WTC11 (cell line): ENCODE results near the gene FAM13B. TPM values are rescaled to one million over a fixed set of nuclear protein-coding genes. Genes with fewer than 3 reads are reported as not detected.

Source experiments
- ATAC-seq: fragments of 200-7000 bp; cut with Tn5 transposase; 2 replicates; pipeline ENCODE4 v1.10.0; 2021; ENCODE audit warnings: mild to moderate bottlenecking, moderate library complexity
- CTCF ChIA-PET: fragments of 300-600 bp; sonication (Branson Sonifier 250); formaldehyde crosslinking; loops from one replicate; lab custom pipeline; 2021; ENCODE audit warnings: antibody characterized with exemption; lab: Charles Lee
- POLR2A ChIA-PET: fragments of 350-600 bp; sonication (Branson Sonifier 250); formaldehyde crosslinking; loops from one replicate; lab custom pipeline; 2021; ENCODE audit warnings: antibody characterized with exemption; lab: Charles Lee
- DNase-seq: peaks from one replicate; pipeline ENCODE4 v3.0.0; 2021; ENCODE audit warnings: low spot score
- H3K27ac Mint-ChIP-seq: 2 replicates; pipeline ENCODE4 v1.8.0; 2021; ENCODE audit warnings: mixed read lengths
- H3K27me3 Mint-ChIP-seq: 2 replicates; pipeline ENCODE4 v1.8.0; 2021; ENCODE audit warnings: low read depth, mild to moderate bottlenecking, moderate library complexity, mixed read lengths
- H3K36me3 Mint-ChIP-seq: 2 replicates; pipeline ENCODE4 v1.8.0; 2021; ENCODE audit warnings: mixed read lengths
- H3K4me1 Mint-ChIP-seq: 2 replicates; pipeline ENCODE4 v1.8.0; 2022; ENCODE audit warnings: mixed read lengths
- H3K4me3 Mint-ChIP-seq: 2 replicates; pipeline ENCODE4 v1.8.0; 2021; ENCODE audit warnings: mild to moderate bottlenecking, moderate library complexity, mixed read lengths
- H3K9me3 Mint-ChIP-seq: 2 replicates; pipeline ENCODE4 v1.8.0; 2021; ENCODE audit warnings: mixed read lengths
- ATF1 ChIP-seq: sonication (generic); formaldehyde crosslinking; IDR thresholded peaks from 2 replicates; pipeline ENCODE4 v1.8.1; 2023; ENCODE audit warnings: mild to moderate bottlenecking, moderate library complexity, missing genetic modification reagents
- EMX1 ChIP-seq: fragments of 250-450 bp; sonication (Bioruptor Pico); IDR thresholded peaks from 2 replicates; pipeline ENCODE4 v1.8.0; 2021; ENCODE audit warnings: mild to moderate bottlenecking
- ETV6 ChIP-seq: sonication (generic); formaldehyde crosslinking; IDR thresholded peaks from 2 replicates; pipeline ENCODE4 v1.8.1; 2022; ENCODE audit warnings: mild to moderate bottlenecking, missing genetic modification reagents
- FOXJ3 ChIP-seq: sonication (generic); formaldehyde crosslinking; IDR thresholded peaks from 2 replicates; pipeline ENCODE4 v1.9.0; 2021; ENCODE audit warnings: missing genetic modification reagents, mild to moderate bottlenecking, borderline replicate concordance
- NFYB ChIP-seq: sonication (generic); formaldehyde crosslinking; conservative IDR thresholded peaks from 2 replicates; pipeline ENCODE4 v1.8.0; 2022; ENCODE audit warnings: low read depth, missing genetic modification reagents
- RORB ChIP-seq: fragments of 250-450 bp; sonication (Bioruptor Pico); IDR thresholded peaks from 2 replicates; pipeline ENCODE4 v1.9.0; 2021; ENCODE audit warnings: mild to moderate bottlenecking
- SP1 ChIP-seq: sonication (generic); formaldehyde crosslinking; conservative IDR thresholded peaks from 2 replicates; pipeline ENCODE4 v1.8.1; 2022; ENCODE audit warnings: missing genetic modification reagents
- TEAD1 ChIP-seq: sonication (generic); formaldehyde crosslinking; IDR thresholded peaks from 2 replicates; pipeline ENCODE4 v1.8.0; 2022; ENCODE audit warnings: mild to moderate bottlenecking, missing genetic modification reagents
- TEAD4 ChIP-seq: sonication (generic); formaldehyde crosslinking; IDR thresholded peaks from 2 replicates; pipeline ENCODE4 v1.8.0; 2022; ENCODE audit warnings: mild to moderate bottlenecking, missing genetic modification reagents
- ZNF121 ChIP-seq: sonication (generic); formaldehyde crosslinking; IDR thresholded peaks from 2 replicates; pipeline ENCODE4 v1.8.0; 2023; ENCODE audit warnings: missing genetic modification reagents
- ZNF138 ChIP-seq: sonication (generic); formaldehyde crosslinking; conservative IDR thresholded peaks from 2 replicates; pipeline ENCODE4 v1.8.1; 2022; ENCODE audit warnings: mild to moderate bottlenecking, moderate library complexity, missing genetic modification reagents
- ZNF232 ChIP-seq: sonication (generic); formaldehyde crosslinking; IDR thresholded peaks from 2 replicates; pipeline ENCODE4 v1.8.0; 2022; ENCODE audit warnings: mild to moderate bottlenecking, missing genetic modification reagents
- ZNF317 ChIP-seq: sonication (generic); formaldehyde crosslinking; IDR thresholded peaks from 2 replicates; pipeline ENCODE4 v1.8.1; 2023; ENCODE audit warnings: low read depth, mild to moderate bottlenecking, moderate library complexity, missing genetic modification reagents, borderline replicate concordance
- total RNA-seq: library from RNA; stranded (reverse); gene quantifications from 3 replicates; pipeline ENCODE4 v1.2.3, GENCODE V29; 2021
- TF ChIP-seq, protein P1 (sequence below): sonication (generic); formaldehyde crosslinking; IDR thresholded peaks from 2 replicates; pipeline ENCODE4 v1.8.0; 2022; ENCODE audit warnings: mild to moderate bottlenecking, missing genetic modification reagents
- TF ChIP-seq, protein P2 (sequence below): fragments of 250-450 bp; sonication (Bioruptor Pico); IDR thresholded peaks from 2 replicates; pipeline ENCODE4 v1.8.0; 2021; ENCODE audit warnings: mild to moderate bottlenecking
- TF ChIP-seq, protein P3 (sequence below): fragments of 250-450 bp; sonication (Bioruptor Pico); IDR thresholded peaks from 2 replicates; pipeline ENCODE4 v1.9.0; 2021; ENCODE audit warnings: mild to moderate bottlenecking
- TF ChIP-seq, protein P4 (sequence below): sonication (generic); formaldehyde crosslinking; IDR thresholded peaks from 2 replicates; pipeline ENCODE4 v1.8.0; 2023; ENCODE audit warnings: mild to moderate bottlenecking, missing genetic modification reagents
- TF ChIP-seq, protein P5 (sequence below): sonication (generic); formaldehyde crosslinking; IDR thresholded peaks from 2 replicates; pipeline ENCODE4 v1.8.1; 2023; ENCODE audit warnings: mild to moderate bottlenecking, missing genetic modification reagents, moderate library complexity

Gene FAM13B
- total RNA-seq, 1 experiment from 2014 or later = 15.6 TPM

DNA sequence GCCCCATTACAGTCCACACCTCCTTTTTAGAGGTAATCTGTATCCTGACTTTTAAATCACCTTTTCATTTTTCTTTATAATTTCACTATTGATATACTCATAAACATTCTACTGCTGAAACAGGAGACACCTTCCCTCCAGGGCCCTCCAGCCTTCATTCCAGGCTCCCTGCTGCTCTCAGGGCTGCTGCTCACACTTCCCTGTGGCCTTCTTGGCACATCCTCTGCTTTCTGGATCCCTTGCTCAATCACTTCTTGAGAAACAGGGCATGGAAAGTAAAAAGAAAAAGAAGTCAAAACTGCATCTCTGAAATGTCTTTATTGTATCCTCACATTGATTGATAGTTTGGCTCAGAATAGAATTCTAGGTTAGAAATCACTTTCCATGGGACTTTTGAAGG, 31.6 kb upstream of the FAM13B start:
- POLR2A ChIA-PET = no interaction called here

DNA sequence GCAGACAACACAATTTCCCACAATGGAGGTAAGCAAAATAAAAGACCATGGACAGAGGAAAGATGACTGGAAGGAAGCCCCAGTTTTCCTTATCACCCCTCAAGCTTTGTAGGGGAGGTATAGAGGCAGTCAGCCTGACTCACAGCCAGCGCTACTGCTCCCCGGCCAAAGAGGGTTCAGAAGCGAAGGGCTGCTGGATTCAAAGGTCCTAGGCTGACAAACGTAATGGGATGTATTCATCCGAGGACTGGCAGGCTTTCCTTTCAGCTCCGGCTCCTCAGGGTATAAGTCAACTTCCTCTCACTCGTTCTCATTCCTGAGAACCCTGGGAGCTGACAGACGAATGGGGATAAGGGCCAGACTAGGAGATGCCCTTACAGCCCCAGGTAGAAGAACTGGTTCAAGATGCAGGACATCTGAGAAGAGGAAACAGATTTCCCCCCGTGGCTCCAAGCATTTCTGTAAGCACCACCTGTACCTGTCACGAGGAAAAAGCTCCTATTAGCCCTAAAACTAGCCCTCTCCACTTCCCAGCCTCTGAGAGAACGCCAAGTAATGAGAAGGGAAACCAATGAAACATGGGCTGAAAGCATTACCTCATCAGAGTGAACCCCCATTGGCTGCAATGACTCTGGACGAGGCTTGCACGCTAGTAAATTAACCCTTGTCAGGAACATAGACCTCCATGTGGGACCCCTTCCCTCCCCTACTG, 22.1 kb upstream of the FAM13B start:
- CTCF ChIA-PET = interaction anchor here (0.8 to 3.7 kb wide), 6 partner anchors 10 to 78 kb away, joined by 3 to 25 read pairs (median 4); no protein-coding TSS in a partner anchor
- Mint-ChIP-seq H3K36me3 (no peaks in the 10 kb centered on the region), H3K27ac (no peak overlapping the region), H3K4me3 (peak overlapping the region; percentile 58), H3K9me3 (no peaks in the 10 kb centered on the region)
- peak; percentile 92 for ATAC-seq
- TF ChIP-seq TEAD4 (CRISPR knock-in tag) (no peak), NFYB (CRISPR knock-in tag) (0 out of 2 replicates have a peak, but pooled peaks have one; percentile 20)
- TF ChIP-seq, all 79 proteins: peak for 1
- Mint-ChIP-seq H3K27me3 (peaks cover 5% of the 10 kb centered on the region; the same call in 1 of the 2 replicates), H3K4me1 (peaks cover 5% of the 10 kb centered on the region; the same call in 1 of the 2 replicates)
- DNase-seq = no peak
- POLR2A ChIA-PET = interaction anchor here (0.6 kb wide), 1 partner anchor 22 kb away, joined by 3 read pairs; the partner anchor contains the start of gene FAM13B

More for the DNA sequence above, 31.6 kb upstream of the FAM13B start:
- TF ChIP-seq, protein P1, sequence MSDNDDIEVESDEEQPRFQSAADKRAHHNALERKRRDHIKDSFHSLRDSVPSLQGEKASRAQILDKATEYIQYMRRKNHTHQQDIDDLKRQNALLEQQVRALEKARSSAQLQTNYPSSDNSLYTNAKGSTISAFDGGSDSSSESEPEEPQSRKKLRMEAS (CRISPR knock-in tag) = no peak
- no peak for TF ChIP-seq EMX1 (CRISPR knock-in tag)
- no peak for TF ChIP-seq ZNF317
- TF ChIP-seq ZNF232 (CRISPR knock-in tag) = no peak
- TF ChIP-seq ZNF121 (CRISPR knock-in tag) = no peak
- TF ChIP-seq TEAD1 (CRISPR knock-in tag) = no peak
- TF ChIP-seq RORB (CRISPR knock-in tag) = no peak
- TF ChIP-seq FOXJ3 (CRISPR knock-in tag) = no peak
- Mint-ChIP-seq H3K9me3 (peaks cover 2% of the 10 kb centered on the region; the same call in 1 of the 2 replicates), H3K4me3 (no peak overlapping the region), H3K27ac (no peak overlapping the region), H3K27me3 (no peaks in the 10 kb centered on the region; the same call in none of the 2 replicates), H3K36me3 (peaks cover 2% of the 10 kb centered on the region; the same call in 1 of the 2 replicates), H3K4me1 (peaks cover 2% of the 10 kb centered on the region; the same call in 1 of the 2 replicates)
- DNase-seq = no peak
- no peak for ATAC-seq
- CTCF ChIA-PET = interaction anchor here (0.6 to 1.9 kb wide), 41 partner anchors 9 to 435 kb away, joined by 3 to 74 read pairs (median 4); partner anchors contain the start of genes BRD8, CDC23, FAM13B and KIF20A

DNA sequence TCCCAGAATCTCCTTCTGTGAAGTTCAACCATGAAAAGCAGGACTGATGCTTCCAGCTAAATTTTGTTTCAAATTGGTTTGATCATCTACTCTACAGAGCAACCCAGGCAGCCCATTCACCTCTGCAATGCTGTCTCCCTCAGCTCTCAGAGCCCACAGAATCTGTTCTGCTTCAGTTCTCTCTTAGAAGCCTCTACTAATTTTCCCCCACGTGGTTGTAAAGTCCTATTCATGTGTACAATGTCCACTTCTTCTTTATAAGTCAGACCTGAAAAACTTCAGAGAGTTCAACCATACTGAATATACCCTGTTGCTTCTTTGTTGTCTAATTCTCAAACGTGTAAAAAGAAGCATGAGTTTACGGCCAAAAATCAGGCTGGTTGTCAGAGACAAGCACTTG, 21.3 kb upstream of the FAM13B start:
- no peaks in the 10 kb centered on the region for H3K36me3 Mint-ChIP-seq
- CTCF ChIA-PET = interaction anchor here (1.1 to 3.7 kb wide), 2 partner anchors 11 to 18 kb away, joined by 4 to 25 read pairs; no protein-coding TSS in a partner anchor
- POLR2A ChIA-PET = no interaction called here
- H3K4me1 Mint-ChIP-seq = peaks cover 5% of the 10 kb centered on the region; the same call in 1 of the 2 replicates
- ATAC-seq (no peak), DNase-seq (no peak)
- TF ChIP-seq, protein P2, sequence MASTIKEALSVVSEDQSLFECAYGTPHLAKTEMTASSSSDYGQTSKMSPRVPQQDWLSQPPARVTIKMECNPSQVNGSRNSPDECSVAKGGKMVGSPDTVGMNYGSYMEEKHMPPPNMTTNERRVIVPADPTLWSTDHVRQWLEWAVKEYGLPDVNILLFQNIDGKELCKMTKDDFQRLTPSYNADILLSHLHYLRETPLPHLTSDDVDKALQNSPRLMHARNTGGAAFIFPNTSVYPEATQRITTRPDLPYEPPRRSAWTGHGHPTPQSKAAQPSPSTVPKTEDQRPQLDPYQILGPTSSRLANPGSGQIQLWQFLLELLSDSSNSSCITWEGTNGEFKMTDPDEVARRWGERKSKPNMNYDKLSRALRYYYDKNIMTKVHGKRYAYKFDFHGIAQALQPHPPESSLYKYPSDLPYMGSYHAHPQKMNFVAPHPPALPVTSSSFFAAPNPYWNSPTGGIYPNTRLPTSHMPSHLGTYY = no peak
- TF ChIP-seq SP1 = no peak
- TF ChIP-seq, protein P3, sequence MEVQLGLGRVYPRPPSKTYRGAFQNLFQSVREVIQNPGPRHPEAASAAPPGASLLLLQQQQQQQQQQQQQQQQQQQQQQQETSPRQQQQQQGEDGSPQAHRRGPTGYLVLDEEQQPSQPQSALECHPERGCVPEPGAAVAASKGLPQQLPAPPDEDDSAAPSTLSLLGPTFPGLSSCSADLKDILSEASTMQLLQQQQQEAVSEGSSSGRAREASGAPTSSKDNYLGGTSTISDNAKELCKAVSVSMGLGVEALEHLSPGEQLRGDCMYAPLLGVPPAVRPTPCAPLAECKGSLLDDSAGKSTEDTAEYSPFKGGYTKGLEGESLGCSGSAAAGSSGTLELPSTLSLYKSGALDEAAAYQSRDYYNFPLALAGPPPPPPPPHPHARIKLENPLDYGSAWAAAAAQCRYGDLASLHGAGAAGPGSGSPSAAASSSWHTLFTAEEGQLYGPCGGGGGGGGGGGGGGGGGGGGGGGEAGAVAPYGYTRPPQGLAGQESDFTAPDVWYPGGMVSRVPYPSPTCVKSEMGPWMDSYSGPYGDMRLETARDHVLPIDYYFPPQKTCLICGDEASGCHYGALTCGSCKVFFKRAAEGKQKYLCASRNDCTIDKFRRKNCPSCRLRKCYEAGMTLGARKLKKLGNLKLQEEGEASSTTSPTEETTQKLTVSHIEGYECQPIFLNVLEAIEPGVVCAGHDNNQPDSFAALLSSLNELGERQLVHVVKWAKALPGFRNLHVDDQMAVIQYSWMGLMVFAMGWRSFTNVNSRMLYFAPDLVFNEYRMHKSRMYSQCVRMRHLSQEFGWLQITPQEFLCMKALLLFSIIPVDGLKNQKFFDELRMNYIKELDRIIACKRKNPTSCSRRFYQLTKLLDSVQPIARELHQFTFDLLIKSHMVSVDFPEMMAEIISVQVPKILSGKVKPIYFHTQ = no peak
- no peak for TF ChIP-seq ATF1 (CRISPR knock-in tag)
- TF ChIP-seq, protein P4, sequence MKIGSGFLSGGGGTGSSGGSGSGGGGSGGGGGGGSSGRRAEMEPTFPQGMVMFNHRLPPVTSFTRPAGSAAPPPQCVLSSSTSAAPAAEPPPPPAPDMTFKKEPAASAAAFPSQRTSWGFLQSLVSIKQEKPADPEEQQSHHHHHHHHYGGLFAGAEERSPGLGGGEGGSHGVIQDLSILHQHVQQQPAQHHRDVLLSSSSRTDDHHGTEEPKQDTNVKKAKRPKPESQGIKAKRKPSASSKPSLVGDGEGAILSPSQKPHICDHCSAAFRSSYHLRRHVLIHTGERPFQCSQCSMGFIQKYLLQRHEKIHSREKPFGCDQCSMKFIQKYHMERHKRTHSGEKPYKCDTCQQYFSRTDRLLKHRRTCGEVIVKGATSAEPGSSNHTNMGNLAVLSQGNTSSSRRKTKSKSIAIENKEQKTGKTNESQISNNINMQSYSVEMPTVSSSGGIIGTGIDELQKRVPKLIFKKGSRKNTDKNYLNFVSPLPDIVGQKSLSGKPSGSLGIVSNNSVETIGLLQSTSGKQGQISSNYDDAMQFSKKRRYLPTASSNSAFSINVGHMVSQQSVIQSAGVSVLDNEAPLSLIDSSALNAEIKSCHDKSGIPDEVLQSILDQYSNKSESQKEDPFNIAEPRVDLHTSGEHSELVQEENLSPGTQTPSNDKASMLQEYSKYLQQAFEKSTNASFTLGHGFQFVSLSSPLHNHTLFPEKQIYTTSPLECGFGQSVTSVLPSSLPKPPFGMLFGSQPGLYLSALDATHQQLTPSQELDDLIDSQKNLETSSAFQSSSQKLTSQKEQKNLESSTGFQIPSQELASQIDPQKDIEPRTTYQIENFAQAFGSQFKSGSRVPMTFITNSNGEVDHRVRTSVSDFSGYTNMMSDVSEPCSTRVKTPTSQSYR (CRISPR knock-in tag) = no peak
- TF ChIP-seq, protein P5, sequence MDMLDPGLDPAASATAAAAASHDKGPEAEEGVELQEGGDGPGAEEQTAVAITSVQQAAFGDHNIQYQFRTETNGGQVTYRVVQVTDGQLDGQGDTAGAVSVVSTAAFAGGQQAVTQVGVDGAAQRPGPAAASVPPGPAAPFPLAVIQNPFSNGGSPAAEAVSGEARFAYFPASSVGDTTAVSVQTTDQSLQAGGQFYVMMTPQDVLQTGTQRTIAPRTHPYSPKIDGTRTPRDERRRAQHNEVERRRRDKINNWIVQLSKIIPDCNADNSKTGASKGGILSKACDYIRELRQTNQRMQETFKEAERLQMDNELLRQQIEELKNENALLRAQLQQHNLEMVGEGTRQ (CRISPR knock-in tag) = no peak
- no peak for TF ChIP-seq ZNF138 (CRISPR knock-in tag)
- no peak for TF ChIP-seq ETV6 (CRISPR knock-in tag)
- no peak overlapping the region for H3K27ac Mint-ChIP-seq
- peaks cover 5% of the 10 kb centered on the region; the same call in 1 of the 2 replicates for H3K27me3 Mint-ChIP-seq
- H3K4me3 Mint-ChIP-seq = no peak overlapping the region
- H3K9me3 Mint-ChIP-seq = no peaks in the 10 kb centered on the region
